Measurements from ENCODE around the gene CDHR3. TPM values are rescaled to one million over a fixed set of nuclear protein-coding genes. Genes with fewer than 3 reads are reported as not detected.

Gene CDHR3
- total and polyA plus RNA-seq, 10 of the 15 experiments (the other 5 are each of a cell fraction or from before 2014, with no cell fraction given), result 0.06 to 0.11 TPM; not detected in 8

DNA sequence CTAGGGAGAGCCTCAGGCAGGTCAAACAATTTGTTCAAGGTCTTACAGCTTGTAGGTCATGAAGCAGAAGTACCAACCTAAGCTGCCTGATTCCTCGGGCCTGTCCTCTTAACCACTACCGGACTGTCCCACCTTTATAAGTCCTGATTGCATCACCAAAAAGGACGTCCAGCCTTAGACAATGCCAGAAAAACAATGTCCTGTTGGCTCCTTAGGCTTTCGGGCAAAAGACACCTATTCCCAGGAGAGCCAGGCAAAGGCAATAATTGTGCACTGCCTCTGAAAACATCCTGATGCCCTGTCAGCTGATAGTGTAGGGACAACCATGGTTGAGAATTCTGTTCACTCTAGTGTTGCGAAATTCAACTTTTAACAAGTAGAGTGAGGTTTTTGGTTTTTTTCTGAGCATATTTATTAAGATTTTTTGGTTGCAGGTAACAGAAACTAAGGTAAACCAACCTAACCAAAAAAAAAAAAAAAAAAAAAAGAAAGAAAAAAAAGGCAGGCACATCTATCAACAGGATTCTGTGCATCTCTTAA is 40.5 kb downstream of the CDHR3 start:
- H3K36me3 ChIP-seq (ENCODE audit: control insufficient read depth in 2 of 2, insufficient read depth in 2 of 2, low read length in 1 of 2), result no peaks in the 10 kb centered on the region
- no peaks in the 10 kb centered on the region for H3K79me2 ChIP-seq (ENCODE audit: control insufficient read depth, insufficient read depth, low read length)
- no peak for ATAC-seq
- intact Hi-C loops (cut with micrococcal nuclease; ENCODE audit: unreplicated experiment) (loop anchor here (10.0 kb wide), 1 partner anchor 349 kb away; no protein-coding TSS in a partner anchor), in situ Hi-C loops (cut with MboI) (no loop called here)
- H2AFZ ChIP-seq (ENCODE audit: control insufficient read depth, low read depth, low read length), result no peak overlapping the region
- no peak overlapping the region for H3K4me2 ChIP-seq (ENCODE audit: control insufficient read depth, insufficient read depth)
- RAD21 ChIA-PET (ENCODE audit: unreplicated experiment), result no interaction called here
- no peak overlapping the region for H3K27ac ChIP-seq (ENCODE audit: control insufficient read depth, insufficient read depth)
- POLR2A ChIA-PET, result no interaction called here
- no peak for FAIRE-seq
- no TSS peak for BruUV-seq (replicated peaks)
- DNase-seq (ENCODE audit: low read depth, low spot score), result no peak
- H3K4me3 ChIP-seq, result no peak overlapping the region
- H3K9me3 ChIP-seq (replicated peaks; ENCODE audit: control insufficient read depth, insufficient read depth, low read length), result peaks cover 2% of the 10 kb centered on the region; the same call in 2 of the 3 replicates
- no peaks in the 10 kb centered on the region for H3K4me1 ChIP-seq (ENCODE audit: control insufficient read depth, insufficient read depth, low read length)
- peaks cover 0 to 3% of the 10 kb centered on the region in 2 experiments; a peak in 2 of 4 replicates for H3K27me3 ChIP-seq (replicated peaks in 1 of 2; ENCODE audit: control insufficient read depth in 2 of 2, insufficient read depth in 2 of 2, low read length in 1 of 2)
- no peaks in the 10 kb centered on the region for H4K20me1 ChIP-seq (ENCODE audit: control insufficient read depth, insufficient read depth)
- CTCF ChIA-PET, result no interaction called here
- H3K9ac ChIP-seq (ENCODE audit: control insufficient read depth, insufficient read depth, low read length), result no peak overlapping the region
- WGBS (ENCODE audit: insufficient coverage, insufficient replicate concordance, low lambda C conversion rate, missing lambda C conversion rate), result 28% methylated on average over 5 of the region's 5 CpGs
- SMC1A ChIA-PET (ENCODE audit: uncharacterized antibody, unreplicated experiment), result interaction anchor here (1.1 kb wide), 1 partner anchor 230 kb away, joined by 3 read pairs; no protein-coding TSS in a partner anchor
- TF ChIP-seq POLR2AphosphoS5 (IDR thresholded peaks at IDR 0.05; ENCODE audit: low read length) (no peak), JUNB (IDR thresholded peaks at IDR 0.05) (no peak), DPF2 (IDR thresholded peaks at IDR 0.05) (no peak), CHD1 (IDR thresholded peaks at IDR 0.05; ENCODE audit: low read depth, low read length) (no peak), POLR2A (IDR thresholded peaks at IDR 0.05; ENCODE audit: low read depth, low read length) (no peak), SREBF1 (IDR thresholded peaks at IDR 0.05; ENCODE audit: low read length) (no peak), GABPA (IDR thresholded peaks at IDR 0.05; ENCODE audit: low read depth) (no peak), HCFC1 (IDR thresholded peaks at IDR 0.05; ENCODE audit: low read length) (no peak)
- TF ChIP-seq, protein P1, sequence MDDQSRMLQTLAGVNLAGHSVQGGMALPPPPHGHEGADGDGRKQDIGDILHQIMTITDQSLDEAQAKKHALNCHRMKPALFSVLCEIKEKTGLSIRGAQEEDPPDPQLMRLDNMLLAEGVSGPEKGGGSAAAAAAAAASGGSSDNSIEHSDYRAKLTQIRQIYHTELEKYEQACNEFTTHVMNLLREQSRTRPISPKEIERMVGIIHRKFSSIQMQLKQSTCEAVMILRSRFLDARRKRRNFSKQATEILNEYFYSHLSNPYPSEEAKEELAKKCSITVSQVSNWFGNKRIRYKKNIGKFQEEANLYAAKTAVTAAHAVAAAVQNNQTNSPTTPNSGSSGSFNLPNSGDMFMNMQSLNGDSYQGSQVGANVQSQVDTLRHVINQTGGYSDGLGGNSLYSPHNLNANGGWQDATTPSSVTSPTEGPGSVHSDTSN (IDR thresholded peaks at IDR 0.05; ENCODE audit: insufficient replicate concordance, low read depth, low read length), result no peak
- TF ChIP-seq, protein P2, sequence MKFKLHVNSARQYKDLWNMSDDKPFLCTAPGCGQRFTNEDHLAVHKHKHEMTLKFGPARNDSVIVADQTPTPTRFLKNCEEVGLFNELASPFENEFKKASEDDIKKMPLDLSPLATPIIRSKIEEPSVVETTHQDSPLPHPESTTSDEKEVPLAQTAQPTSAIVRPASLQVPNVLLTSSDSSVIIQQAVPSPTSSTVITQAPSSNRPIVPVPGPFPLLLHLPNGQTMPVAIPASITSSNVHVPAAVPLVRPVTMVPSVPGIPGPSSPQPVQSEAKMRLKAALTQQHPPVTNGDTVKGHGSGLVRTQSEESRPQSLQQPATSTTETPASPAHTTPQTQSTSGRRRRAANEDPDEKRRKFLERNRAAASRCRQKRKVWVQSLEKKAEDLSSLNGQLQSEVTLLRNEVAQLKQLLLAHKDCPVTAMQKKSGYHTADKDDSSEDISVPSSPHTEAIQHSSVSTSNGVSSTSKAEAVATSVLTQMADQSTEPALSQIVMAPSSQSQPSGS (IDR thresholded peaks at IDR 0.05; ENCODE audit: low read length), result no peak
- TF ChIP-seq, protein P3, sequence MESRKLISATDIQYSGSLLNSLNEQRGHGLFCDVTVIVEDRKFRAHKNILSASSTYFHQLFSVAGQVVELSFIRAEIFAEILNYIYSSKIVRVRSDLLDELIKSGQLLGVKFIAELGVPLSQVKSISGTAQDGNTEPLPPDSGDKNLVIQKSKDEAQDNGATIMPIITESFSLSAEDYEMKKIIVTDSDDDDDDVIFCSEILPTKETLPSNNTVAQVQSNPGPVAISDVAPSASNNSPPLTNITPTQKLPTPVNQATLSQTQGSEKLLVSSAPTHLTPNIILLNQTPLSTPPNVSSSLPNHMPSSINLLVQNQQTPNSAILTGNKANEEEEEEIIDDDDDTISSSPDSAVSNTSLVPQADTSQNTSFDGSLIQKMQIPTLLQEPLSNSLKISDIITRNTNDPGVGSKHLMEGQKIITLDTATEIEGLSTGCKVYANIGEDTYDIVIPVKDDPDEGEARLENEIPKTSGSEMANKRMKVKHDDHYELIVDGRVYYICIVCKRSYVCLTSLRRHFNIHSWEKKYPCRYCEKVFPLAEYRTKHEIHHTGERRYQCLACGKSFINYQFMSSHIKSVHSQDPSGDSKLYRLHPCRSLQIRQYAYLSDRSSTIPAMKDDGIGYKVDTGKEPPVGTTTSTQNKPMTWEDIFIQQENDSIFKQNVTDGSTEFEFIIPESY (IDR thresholded peaks at IDR 0.05), result no peak
- TF ChIP-seq, protein P4, sequence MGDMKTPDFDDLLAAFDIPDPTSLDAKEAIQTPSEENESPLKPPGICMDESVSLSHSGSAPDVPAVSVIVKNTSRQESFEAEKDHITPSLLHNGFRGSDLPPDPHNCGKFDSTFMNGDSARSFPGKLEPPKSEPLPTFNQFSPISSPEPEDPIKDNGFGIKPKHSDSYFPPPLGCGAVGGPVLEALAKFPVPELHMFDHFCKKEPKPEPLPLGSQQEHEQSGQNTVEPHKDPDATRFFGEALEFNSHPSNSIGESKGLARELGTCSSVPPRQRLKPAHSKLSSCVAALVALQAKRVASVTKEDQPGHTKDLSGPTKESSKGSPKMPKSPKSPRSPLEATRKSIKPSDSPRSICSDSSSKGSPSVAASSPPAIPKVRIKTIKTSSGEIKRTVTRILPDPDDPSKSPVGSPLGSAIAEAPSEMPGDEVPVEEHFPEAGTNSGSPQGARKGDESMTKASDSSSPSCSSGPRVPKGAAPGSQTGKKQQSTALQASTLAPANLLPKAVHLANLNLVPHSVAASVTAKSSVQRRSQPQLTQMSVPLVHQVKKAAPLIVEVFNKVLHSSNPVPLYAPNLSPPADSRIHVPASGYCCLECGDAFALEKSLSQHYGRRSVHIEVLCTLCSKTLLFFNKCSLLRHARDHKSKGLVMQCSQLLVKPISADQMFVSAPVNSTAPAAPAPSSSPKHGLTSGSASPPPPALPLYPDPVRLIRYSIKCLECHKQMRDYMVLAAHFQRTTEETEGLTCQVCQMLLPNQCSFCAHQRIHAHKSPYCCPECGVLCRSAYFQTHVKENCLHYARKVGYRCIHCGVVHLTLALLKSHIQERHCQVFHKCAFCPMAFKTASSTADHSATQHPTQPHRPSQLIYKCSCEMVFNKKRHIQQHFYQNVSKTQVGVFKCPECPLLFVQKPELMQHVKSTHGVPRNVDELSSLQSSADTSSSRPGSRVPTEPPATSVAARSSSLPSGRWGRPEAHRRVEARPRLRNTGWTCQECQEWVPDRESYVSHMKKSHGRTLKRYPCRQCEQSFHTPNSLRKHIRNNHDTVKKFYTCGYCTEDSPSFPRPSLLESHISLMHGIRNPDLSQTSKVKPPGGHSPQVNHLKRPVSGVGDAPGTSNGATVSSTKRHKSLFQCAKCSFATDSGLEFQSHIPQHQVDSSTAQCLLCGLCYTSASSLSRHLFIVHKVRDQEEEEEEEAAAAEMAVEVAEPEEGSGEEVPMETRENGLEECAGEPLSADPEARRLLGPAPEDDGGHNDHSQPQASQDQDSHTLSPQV (IDR thresholded peaks at IDR 0.05), result no peak
- TF ChIP-seq, protein P5, sequence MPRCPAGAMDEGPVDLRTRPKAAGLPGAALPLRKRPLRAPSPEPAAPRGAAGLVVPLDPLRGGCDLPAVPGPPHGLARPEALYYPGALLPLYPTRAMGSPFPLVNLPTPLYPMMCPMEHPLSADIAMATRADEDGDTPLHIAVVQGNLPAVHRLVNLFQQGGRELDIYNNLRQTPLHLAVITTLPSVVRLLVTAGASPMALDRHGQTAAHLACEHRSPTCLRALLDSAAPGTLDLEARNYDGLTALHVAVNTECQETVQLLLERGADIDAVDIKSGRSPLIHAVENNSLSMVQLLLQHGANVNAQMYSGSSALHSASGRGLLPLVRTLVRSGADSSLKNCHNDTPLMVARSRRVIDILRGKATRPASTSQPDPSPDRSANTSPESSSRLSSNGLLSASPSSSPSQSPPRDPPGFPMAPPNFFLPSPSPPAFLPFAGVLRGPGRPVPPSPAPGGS (IDR thresholded peaks at IDR 0.05; ENCODE audit: borderline replicate concordance, insufficient read depth, low read depth, low read length, poor library complexity, severe bottlenecking), result no peak
- TF ChIP-seq, protein P6, sequence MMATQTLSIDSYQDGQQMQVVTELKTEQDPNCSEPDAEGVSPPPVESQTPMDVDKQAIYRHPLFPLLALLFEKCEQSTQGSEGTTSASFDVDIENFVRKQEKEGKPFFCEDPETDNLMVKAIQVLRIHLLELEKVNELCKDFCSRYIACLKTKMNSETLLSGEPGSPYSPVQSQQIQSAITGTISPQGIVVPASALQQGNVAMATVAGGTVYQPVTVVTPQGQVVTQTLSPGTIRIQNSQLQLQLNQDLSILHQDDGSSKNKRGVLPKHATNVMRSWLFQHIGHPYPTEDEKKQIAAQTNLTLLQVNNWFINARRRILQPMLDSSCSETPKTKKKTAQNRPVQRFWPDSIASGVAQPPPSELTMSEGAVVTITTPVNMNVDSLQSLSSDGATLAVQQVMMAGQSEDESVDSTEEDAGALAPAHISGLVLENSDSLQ (IDR thresholded peaks at IDR 0.05), result no peak

All from GM12878 (cell line).